PFSK-1 (cell line): ENCODE results near the gene STK40.

Experiments
- FOXP2 ChIP-seq: optimal IDR thresholded peaks from 2 replicates; pipeline ENCODE3; 2011; ENCODE audit warnings: borderline replicate concordance, control low read depth, inconsistent platforms; ENCODE audit not compliant: insufficient read depth; ENCODE audit errors: extremely low read length, extremely low read depth
- POLR2AphosphoS5 ChIP-seq: IDR thresholded peaks from 2 replicates; pipeline ENCODE4 v1.6.1; 2012; ENCODE audit warnings: low read depth, mild to moderate bottlenecking, control low read depth, low read length, moderate library complexity
- SIN3A ChIP-seq: IDR thresholded peaks from 2 replicates; pipeline ENCODE4 v1.6.1; 2012; ENCODE audit warnings: mild to moderate bottlenecking, low read length, moderate library complexity, borderline replicate concordance; ENCODE audit not compliant: insufficient read depth
- TAF1 ChIP-seq: IDR thresholded peaks from 2 replicates; pipeline ENCODE4 v1.6.1; 2012; ENCODE audit warnings: low read length, control low read depth, borderline replicate concordance; ENCODE audit not compliant: insufficient read depth
- TF ChIP-seq, protein P1 (sequence below), 2 experiments: IDR thresholded peaks; 2 replicates each; pipeline versions ENCODE4 v1.6.1 to v1.8.0; 2011 to 2012; ENCODE audit warnings: low read depth in 2 of 2, low read length in 2 of 2, control low read depth in 1 of 2, inconsistent platforms in 1 of 2, mild to moderate bottlenecking in 1 of 2, moderate library complexity in 1 of 2; ENCODE audit not compliant: insufficient read depth in 1 of 2

The STK40 gene

GRCh38 chr1:36322786-36323635, 62.7 kb downstream of the STK40 start:
- TF ChIP-seq FOXP2 = no peak
- TF ChIP-seq, protein P1, sequence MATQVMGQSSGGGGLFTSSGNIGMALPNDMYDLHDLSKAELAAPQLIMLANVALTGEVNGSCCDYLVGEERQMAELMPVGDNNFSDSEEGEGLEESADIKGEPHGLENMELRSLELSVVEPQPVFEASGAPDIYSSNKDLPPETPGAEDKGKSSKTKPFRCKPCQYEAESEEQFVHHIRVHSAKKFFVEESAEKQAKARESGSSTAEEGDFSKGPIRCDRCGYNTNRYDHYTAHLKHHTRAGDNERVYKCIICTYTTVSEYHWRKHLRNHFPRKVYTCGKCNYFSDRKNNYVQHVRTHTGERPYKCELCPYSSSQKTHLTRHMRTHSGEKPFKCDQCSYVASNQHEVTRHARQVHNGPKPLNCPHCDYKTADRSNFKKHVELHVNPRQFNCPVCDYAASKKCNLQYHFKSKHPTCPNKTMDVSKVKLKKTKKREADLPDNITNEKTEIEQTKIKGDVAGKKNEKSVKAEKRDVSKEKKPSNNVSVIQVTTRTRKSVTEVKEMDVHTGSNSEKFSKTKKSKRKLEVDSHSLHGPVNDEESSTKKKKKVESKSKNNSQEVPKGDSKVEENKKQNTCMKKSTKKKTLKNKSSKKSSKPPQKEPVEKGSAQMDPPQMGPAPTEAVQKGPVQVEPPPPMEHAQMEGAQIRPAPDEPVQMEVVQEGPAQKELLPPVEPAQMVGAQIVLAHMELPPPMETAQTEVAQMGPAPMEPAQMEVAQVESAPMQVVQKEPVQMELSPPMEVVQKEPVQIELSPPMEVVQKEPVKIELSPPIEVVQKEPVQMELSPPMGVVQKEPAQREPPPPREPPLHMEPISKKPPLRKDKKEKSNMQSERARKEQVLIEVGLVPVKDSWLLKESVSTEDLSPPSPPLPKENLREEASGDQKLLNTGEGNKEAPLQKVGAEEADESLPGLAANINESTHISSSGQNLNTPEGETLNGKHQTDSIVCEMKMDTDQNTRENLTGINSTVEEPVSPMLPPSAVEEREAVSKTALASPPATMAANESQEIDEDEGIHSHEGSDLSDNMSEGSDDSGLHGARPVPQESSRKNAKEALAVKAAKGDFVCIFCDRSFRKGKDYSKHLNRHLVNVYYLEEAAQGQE (IDR thresholded peaks at IDR 0.05; ENCODE audit: insufficient read depth in 1 of 2, low read depth in 2 of 2, low read length in 2 of 2) = no peak
- no peak for TF ChIP-seq POLR2AphosphoS5
- no peak for TF ChIP-seq SIN3A
- TF ChIP-seq TAF1 = no peak

GRCh38 chr1:36322041-36322785, 63.5 kb downstream of the STK40 start:
- no peak for TF ChIP-seq TAF1
- TF ChIP-seq FOXP2 = no peak
- no peak; the same call in 1 of the 2 replicates for TF ChIP-seq SIN3A
- TF ChIP-seq POLR2AphosphoS5 = no peak
- TF ChIP-seq, protein P1 (IDR thresholded peaks at IDR 0.05; ENCODE audit: insufficient read depth in 1 of 2, low read depth in 2 of 2, low read length in 2 of 2) = no peak

- TF ChIP-seq, protein P1 (IDR thresholded peaks at IDR 0.05; ENCODE audit: insufficient read depth in 1 of 2, low read depth in 2 of 2, low read length in 2 of 2) = peak in 1 of 2 experiments; percentile 69; a peak in 2 of 4 replicates
- peak; percentile 76 for TF ChIP-seq POLR2AphosphoS5
- TF ChIP-seq SIN3A = peak; percentile 77; the same call in 1 of the 2 replicates
- TF ChIP-seq TAF1 = peak; percentile 56; the same call in 1 of the 2 replicates
- TF ChIP-seq FOXP2 = peak; percentile 93
These were observed 64.4 kb downstream of the STK40 start for GRCh38 chr1:36321119-36321951.

DNA sequence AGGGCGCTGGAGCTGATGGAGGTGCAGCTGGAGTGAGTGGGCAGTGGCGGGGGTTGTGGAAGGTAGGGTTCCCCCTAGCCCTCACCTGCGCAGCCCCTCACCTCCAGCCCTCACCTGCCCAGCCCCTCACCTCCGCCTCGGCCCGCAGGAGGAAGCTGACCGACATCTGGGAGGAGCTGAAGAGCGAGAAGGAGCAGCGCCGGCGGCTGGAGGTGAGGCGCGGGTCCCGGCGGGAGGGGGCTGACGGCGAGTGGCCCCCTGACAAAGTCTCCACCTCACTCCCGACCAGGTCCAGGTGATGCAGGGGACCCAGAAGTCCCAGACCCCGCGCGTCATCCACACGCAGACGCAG, 65.0 kb downstream of the STK40 start:
- TF ChIP-seq TAF1 (no peak), FOXP2 (no peak), SIN3A (no peak), POLR2AphosphoS5 (no peak)
- TF ChIP-seq, protein P1 (IDR thresholded peaks at IDR 0.05; ENCODE audit: insufficient read depth in 1 of 2, low read depth in 2 of 2, low read length in 2 of 2) = no peak
